Bone marrow (tissue), 2 donors: ENCODE data around the gene MED10.
A peak's percentile ranks its signal among the peaks of the same experiment; 100 is the strongest.

ENCODE experiments used
- DNase-seq, 2 donors: peaks; one replicate each; lab custom pipeline; 2025; lab: John Stamatoyannopoulos, UW

The MED10 gene, protein sequence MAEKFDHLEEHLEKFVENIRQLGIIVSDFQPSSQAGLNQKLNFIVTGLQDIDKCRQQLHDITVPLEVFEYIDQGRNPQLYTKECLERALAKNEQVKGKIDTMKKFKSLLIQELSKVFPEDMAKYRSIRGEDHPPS

DNA sequence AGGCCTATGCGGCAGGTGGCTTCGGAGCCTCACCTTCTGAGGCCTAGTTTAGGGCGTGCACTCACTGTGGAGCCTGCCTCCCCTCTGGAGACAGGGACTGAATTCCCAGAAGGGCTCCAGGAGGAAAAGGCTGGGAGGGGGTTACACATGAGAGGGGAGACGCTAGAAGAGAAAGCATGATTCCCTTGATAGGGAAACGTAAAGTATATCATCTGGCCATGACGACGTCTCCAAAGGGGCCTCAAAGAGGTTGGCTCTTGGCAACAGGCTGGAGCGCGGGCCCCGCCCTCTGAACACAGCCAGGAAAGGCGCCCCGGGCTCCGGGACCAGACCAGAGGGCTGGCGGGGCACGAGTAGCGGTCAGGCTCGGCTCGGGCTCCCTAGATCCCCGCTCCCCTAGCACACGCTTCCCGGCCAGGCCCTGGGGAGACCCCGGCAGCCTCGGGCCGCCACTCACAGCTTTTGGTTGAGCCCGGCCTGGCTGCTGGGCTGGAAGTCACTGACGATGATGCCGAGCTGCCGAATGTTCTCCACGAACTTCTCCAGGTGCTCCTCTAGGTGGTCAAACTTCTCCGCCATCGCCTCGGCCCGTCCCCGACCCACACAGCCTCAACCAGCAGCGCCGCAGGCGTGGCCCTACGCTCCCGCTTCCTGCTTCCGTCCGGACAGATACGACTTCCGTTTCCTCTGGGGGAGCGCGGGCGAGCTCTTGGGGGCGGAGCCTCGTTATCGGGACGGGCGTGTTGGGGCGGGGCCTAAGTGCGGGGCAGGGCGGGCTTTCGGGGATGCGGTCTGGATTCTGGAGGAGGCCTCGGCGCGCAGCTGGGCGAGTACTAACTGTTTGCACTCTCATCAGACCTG lies at the start of gene MED10:
TSS of gene MED10 (minus strand) at position 643 of the 861 bp plus-strand sequence. CDS start at position 579, 64 bp downstream.
- DNase-seq = peak; percentile 76 to 82

DNA sequence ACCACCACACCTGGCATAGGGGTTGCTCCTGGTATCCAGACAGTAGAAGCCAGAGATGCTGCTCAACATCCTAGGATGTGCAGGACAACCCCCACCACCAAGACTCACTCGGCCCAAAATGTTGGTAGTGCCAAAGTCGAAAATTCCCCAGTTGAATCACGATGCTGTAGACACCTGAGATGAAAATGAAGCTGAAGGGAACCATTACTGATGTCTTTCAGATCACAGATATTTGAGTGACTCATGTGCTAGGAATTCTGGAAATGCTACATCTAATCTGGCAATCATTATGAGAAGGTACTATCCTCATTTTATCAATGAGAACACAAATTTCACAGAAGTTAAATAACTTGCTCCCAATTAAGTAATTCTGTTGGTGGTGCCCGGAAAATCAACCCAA lies 49.3 kb upstream of the MED10 start:
- DNase-seq = no peak

DNA sequence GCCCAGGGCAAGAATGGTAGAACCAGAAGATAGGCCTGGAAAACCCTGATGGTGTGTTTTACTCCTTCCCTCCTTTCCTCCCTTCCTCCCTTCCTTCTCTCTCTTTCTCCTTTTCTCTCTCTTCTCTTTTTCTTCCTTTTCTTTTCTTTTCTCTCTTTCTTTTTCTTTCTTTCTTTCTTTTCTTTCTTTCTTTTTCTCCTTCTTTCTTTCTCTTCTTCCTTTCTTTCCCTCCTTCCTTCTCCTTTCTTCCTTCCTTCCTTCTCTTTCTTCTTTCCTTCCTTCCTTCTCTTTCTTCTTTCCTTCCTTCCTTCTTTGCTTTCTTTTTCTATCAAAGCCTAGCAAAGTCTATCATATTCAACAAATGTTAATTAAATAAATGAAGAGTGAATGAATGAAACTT lies 46.4 kb upstream of the MED10 start:
- no peak for DNase-seq

DNA sequence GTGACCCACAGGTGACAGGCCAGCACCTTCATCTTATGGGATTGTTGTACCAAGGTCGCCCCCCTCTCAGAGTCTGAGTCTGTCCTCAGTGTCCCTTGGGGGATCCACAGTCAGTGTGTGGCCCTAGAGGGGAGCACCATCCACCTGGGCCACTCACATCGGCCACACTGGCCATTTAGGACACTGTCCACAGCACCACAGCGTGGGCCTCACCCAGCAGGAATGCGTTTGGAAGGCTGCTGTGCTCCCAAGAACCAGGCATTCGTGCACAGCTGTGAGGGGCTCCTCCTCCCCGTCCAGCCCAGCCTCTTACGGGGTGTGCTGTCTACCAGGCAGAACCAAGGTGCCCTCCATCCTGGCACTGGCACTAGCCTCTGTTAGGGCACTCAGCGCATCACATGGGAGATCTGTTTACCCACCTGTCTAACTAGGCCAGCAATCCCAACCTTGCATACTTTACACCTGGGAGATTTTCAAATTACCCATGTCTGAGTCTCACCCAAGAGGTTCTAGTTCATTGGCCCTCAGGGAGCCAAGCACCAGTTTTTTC lies 45.8 kb upstream of the MED10 start:
- DNase-seq = no peak

DNA sequence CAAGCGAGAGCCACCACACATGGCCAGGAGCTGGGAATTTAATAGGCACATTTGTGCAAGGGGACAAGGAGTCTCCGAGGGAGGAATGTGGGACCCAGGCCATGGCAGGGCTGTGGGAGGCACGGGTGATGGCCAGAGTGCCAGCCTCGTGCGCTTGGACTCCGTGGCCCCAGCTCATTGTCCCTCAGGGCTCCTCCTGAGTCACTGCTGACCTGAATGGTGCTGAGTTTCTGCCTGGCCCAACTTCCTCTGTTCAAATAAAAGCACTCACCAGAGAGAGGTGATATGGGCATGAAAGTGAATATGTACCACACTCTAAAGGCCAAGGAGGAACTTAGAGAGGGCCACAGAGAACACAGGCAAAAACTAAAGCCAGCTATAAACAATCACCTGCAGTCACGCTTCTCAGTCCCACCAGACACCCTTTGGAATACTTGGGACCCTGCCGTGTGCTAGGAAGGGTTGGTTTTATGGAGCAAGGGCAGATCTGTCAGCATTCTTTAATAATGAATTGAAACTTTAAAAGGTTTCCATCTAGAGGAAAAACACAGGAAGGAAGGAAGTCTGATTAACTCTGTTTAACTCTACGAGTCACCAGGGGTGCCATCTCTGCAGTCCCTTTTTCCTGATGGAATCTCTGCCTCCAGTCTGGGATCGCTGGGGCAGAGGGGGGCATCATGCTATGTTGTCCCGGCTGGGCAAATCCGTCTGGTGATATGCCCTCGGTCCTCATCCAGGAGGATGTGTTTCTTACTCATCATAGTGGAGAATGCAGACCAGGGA lies 45.2 kb upstream of the MED10 start:
- DNase-seq = no peak

DNA sequence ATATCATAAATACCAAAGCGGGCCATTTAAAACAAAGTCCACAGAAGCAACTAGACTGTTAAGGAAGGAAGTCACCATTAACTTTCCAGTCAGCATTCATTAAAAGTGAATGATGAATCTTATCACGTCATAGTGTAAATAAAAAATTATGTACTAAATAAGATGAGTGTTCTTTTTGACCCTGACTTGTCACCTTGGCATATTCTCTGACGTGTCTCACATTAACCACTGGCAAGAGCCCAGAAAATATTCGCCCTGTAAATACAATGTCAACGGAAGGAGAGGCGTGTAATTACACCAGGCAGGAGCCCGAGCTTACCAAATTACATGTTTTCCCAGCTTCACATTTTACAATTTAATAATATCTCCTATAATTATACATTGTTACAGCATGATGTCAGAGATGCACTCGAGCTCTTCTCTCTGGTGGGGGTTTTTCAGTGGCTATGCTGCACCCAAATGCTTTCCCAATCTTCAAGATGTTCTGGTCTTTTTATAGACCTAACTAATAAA lies 41.0 kb upstream of the MED10 start:
- DNase-seq = no peak

DNA sequence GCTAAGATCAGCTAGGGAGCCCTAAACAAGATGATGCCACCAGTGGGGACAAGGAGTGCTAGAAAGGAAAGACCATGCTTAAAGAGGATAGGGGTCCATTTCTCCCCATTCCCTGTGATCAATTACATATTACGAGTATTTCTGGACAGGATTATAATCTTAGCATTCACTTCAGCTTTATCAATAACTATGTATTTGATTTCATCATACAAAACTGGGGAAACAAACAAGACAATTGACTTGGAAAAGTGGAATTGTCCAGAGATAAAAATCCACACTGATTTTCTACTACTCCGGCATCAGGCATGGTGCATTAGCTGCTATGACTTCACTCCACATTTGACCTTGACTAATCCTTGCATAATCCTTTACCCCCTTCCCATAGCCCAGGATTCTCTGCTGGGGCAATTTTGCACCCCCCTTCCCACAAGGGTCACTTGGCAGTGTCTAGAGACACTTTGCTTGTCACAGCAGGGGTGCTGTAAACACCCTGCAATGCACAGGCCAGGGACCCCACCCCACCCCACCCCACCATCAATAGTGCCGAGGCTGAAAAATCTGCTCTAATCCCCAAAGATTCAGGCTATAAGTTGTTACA lies 40.4 kb upstream of the MED10 start:
- DNase-seq = no peak

DNA sequence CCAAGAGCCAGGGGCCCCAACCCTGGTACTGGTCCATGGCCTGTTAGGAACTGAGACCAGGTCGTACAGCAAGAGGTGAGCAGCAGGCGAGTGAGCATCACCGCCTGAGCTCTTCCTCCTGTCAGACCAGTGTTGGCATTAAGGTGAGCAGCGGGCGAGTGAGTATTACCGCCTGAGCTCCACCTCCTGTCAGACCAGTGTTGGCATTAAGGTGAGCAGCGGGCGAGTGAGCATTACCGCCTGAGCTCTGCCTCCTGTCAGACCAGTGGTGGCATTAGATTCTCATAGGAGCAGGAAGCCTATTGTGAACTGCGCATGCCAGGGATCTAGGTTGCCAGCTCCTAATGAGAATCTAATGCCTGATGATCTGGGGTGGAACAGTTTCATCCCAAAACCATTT lies 39.3 kb upstream of the MED10 start:
- DNase-seq = no peak

DNA sequence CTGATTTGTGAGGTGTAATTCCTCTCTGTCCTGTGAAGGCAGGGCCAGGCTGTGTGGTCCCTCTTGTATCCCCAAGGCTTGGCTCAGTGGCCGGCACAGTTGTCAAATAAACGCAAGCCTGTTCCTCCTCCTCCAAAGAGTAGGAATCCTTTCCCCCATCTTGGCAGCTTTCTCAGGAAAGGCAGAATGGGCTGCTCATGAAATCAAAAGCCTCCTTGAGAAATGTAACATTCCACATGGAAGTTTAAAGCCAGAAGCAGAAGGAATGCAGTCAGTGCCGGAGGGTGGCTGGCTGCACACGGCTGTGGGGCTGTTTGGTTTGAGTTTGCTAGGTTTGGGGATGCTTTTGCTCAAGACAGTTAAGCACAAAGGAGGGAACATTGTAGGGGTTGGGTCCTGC lies 34.5 kb upstream of the MED10 start:
- DNase-seq = no peak

DNA sequence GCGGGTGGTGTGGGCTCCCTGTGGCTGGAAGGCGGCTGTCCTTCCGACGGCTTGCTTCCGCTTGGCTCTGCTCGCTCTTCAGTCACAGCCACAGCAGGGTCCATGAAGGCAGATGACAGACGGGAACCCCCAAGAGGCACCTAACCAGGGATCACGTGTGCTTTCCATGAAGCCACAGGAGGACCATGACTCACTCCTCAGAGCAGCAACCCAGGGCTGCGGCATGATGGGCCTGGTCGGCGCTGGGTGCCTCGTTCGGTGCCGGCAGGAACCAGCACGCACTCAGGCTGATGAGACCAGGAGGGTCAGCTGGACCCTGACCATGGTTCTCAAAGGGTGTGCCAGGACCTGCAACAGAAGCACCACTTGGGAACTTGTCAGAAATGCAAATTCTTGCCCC lies 32.8 kb upstream of the MED10 start:
- DNase-seq = no peak

DNA sequence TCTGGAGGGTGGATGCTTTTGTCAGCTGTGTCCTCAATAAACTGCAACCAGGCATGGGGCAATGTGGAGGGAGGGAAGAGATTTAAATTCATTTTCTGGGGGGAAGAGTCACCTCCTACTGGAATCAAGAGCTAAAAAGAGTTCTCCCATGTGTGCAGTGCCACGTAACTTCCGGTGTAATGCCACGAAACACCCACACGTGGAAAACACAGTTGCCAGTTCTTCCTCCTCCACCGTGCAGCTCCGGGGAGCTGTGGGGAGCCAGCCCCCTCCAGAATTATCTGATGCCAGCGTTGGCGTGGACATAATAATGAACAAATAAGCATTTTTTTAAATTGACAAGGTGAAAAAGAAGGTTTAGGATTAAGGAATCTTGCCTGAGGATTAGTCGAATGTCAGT lies 32.1 kb upstream of the MED10 start:
- no peak for DNase-seq

DNA sequence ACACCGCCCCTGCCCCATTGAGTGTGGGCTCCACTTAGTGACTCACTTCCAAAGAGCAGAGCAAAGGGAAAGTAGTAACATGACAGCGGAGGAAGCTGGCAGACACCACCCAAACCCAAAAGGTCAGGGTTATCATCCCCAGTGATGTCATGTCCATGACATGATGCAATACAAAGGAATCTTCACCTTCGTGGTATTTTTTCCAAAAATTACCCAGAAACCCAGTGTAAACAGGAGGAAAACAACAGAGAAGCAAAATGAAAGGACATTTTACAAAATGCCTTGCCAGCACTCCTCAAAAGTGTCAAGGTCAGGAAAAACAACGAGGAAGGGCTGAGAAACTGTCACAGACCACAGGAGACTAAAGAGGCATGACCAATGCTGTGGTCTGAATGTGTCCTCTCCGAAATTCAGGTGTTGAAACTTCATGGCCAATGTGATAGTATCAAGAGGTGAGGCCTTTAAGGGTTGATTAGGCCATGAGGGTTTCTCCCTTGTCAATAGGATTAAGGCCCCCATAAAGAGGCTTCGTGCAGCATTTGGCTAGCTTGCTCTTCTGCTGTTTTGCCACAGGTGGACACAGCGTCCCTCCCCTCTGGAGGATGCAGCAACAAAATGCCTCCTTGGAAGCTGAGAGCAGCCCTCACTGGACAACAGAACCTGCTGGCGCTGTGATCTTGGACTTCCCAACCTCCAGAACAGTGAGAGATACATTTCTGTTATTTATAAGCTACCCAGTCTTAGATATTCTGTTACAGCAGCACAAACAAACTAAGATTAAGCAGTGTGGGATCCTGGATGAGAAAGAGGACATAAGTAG lies 30.5 kb upstream of the MED10 start:
- no peak for DNase-seq

DNA sequence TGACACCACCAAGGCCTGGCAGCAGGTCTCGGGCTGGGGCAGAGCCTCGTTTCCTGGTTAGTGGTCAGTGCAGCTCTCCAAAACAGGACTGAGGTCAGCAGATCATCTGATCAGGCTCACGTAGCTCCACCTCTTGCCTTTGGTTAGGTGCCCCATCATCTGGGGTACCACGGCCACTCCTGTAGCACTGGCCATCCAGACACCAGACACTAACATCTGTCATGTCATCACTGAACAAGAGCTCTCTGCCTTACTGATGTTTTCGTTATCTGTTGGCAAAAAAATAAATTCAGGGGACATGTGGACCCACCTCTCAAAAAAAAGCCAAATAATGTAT lies 29.9 kb upstream of the MED10 start:
- no peak for DNase-seq

DNA sequence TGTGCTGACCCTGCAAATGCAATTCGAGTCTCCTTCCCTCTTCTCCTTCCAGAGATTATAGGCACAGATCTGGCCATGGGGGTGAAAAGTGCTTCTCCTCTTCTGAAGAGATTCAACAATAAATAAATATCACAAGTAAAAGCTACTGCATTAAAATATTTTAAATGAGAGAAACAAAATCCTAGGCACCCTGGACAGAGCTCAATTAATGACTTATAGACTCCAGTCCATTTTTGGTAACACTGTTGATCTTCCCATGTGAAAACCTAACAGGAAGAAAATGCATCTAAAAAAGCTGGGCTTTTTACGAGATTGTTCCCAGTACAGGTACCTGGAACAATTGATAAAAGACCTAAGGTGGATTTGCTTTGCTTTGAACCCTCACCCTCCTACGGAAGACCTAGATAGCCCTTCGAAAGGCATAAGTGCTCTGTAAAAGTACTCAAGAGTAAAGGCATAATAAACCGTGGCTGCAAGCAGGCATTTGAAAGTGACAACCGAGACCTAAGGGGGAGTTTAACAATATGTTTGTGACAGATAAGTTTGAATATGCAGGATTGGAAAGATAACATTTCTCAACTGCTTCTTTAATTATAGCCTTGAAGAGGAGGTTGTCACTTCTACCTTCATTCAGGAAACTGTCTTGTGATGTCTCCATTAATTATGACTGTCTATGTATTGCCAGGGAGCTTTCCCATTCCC lies 29.4 kb upstream of the MED10 start:
- DNase-seq = no peak

DNA sequence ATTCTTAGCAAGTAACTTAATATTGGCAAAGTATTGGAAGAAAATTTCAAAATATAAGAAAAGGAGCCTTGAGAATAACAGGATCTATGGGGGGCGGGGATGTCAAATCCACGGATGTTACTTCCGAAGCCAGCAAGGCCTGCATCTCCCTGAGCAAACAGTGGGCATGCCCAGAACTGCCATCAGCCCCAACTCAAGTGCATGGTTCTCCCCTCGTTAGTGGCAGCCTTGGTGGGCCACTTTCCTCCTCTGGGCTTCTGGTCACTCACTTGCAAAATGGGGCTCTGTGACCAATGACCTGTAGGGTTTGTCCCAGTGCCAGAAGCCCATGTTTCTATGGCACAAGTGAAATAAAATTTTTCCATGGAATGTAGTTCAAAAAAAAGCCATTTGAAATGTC lies 27.2 kb upstream of the MED10 start:
- no peak for DNase-seq

DNA sequence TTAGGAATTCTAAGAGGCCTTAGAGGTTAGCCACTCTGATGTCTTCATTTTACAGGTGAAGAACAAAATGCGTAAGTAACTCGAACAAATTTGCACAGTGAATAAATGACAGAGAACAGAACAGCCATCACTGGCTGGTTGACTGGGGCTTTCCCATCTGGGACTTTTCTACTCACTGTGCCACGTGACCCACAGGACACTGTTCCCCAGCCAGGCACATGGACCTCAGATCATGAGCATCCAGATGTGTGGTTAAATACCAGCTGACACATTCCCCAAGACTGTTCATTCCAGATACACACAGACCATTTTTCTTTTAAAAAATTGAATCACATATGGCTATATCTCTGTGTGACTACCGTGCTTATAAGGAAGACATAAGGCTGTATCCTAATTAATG lies 25.8 kb upstream of the MED10 start:
- no peak for DNase-seq

DNA sequence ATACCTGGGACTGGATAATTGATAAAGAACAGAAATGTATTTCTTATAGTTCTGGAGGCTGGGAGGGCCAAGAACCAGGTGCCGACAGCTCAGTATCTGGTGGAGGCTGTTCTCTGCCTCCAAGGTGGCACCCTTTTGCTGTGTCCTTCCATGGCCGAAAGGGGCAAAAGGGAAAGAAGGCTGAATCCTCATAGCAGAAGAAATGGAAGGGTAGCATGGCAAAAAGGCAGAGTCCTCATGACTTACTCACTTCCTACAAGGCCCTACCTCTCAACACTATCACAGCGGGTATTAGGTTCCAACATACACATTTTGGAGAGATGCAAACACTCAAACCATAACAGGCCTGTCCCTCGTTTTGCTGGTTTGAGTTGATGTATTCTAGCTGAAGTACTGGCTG lies 25.1 kb upstream of the MED10 start:
- DNase-seq = no peak

DNA sequence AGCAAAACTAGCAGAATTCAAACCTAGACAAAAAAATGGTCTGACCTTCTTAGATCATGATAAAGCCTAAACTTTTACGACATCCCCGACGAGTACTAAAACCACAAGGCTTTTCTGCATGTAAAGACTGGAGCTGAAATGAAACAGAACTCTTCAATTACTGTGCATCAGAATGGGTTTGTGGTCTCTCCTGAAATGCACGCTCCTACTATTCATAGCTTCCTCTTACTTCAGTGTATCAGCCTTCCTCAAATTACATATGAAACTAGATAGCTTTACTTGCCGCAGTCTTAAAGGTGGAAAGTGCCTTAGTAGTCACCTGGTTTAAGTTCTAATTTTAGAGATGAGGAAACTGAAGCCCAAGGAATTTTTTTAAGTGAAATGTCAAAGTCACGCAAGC lies 24.6 kb upstream of the MED10 start:
- no peak for DNase-seq

DNA sequence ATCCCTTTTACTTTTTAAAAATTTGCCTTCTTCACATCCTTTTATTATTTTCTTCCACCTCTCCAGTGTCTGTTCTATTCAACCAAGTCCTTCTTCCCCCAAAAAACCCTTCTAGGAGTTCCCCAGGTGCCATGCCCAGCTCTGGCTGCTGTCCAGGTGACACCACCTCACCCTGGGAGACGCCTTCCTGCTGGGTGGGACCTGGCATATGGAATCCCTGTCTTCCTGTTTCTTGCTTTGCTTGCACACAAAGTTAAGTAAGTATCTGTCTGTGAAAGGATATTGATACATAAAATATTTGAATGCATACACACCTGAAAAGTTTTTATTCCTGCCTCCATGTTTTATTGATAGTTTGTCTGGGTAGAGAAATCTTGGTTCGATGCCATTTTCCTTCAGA lies 23.1 kb upstream of the MED10 start:
- DNase-seq = no peak

DNA sequence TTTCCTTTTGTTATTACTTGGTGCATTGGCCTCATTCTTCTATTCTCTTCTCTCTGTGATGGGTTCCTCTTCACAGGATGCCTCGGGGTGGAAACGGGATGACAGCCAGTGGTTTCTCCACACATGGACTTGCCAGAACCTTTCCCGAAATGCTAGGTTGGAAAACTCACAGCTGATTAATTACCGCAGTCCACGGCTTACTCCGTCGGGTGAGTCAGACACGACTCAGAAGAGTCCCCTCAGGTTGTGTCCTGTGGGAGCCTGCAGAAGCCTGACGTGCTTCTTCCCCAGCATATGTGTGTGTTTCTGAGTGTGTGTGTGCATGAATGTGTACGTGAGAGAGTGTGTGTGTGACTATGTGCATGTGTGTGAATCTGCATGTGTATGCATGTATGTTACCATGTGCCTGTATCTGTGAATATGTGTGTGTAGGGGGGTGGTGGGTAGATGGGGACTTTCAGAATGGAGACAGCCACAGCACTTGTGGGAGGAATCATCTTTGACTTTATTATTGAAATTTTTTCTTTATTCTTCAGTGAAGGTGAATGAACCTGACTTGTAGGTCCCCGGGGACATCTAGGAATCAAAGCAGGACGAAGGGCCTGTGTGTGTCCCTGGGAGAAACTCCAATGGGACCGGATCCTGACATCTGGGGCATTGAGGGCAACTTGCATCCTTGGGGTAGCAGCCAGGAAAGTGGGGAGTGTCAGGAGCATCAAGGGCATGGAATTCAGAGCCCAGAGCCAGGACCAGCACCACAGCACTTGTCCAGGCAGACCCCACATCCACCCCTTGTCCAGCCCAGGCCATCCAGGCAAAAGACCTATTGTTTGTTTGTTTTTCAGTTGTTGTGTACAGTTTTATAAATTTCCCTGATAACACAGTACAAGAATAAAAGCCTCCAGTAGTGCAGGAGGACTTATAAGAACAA lies 21.9 kb upstream of the MED10 start:
- no peak for DNase-seq
